B cell (primary cell): ENCODE results near the gene ADARB2.

Experiments
- EZH2 ChIP-seq: IDR thresholded peaks from 2 replicates; pipeline ENCODE4 v1.6.1; 2012; ENCODE audit warnings: borderline replicate concordance, low read depth, mild to moderate bottlenecking, moderate library complexity, low read length; ENCODE audit not compliant: insufficient read depth, poor library complexity, severe bottlenecking
- TF ChIP-seq, protein P1 (sequence below): fragments of 200-600 bp; IDR thresholded peaks from one replicate; pipeline ENCODE4 v1.8.0; 2022; ENCODE audit warnings: antibody characterized with exemption, mild to moderate bottlenecking

DNA sequence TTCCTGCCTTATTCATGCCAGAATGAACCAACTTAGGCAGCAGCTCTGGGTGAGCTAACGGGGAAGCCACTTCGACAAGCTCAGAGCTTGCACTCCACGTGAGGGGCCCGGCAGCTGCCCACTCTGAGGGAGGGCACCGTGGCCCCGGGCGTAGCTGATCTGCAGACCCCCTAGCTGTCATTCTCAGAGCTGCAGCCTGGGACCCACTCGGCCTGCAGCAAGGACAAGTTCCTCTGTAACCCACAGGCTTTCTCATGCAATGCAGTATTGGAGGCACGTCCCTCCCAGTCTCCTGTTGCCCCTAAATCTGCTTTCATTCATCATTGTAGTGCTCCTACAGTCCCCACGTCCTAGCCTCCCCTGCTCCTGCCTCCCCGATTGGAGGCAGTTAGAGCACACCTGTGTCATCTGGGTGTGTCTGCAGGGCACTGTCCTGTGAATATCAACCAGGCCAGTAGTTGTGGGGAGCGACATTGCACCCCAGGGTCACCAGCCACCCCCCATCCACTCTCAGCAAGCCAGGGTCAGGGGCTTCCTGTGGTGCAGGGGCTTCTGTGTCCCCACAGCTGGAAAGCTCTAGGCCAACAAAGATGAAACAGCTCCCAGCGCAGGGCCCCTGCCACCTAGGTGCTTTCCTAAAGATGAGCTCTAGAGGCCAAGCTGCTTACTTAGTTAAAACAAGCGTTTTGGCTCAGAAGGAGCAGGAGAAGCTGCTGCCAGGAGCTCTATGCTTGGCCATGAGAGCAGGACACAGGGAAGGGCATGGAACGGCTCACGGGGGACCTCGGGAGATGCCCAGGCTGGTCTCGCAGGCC lies 333.6 kb downstream of the ADARB2 start:
- TF ChIP-seq, protein P1, sequence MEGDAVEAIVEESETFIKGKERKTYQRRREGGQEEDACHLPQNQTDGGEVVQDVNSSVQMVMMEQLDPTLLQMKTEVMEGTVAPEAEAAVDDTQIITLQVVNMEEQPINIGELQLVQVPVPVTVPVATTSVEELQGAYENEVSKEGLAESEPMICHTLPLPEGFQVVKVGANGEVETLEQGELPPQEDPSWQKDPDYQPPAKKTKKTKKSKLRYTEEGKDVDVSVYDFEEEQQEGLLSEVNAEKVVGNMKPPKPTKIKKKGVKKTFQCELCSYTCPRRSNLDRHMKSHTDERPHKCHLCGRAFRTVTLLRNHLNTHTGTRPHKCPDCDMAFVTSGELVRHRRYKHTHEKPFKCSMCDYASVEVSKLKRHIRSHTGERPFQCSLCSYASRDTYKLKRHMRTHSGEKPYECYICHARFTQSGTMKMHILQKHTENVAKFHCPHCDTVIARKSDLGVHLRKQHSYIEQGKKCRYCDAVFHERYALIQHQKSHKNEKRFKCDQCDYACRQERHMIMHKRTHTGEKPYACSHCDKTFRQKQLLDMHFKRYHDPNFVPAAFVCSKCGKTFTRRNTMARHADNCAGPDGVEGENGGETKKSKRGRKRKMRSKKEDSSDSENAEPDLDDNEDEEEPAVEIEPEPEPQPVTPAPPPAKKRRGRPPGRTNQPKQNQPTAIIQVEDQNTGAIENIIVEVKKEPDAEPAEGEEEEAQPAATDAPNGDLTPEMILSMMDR, result no peak
- TF ChIP-seq EZH2, result no peak
